K562 (cell line): ENCODE measurements around the gene PLK1. TPM values are rescaled to one million over a fixed set of nuclear protein-coding genes. Genes with fewer than 3 reads are reported as not detected.

ENCODE experiments used
- EP300 ChIP-seq: IDR thresholded peaks from 2 replicates; pipeline ENCODE4 v1.6.1; 2012; ENCODE audit warnings: low read length, improper control_type of control experiment
- HMG20A ChIP-seq: fragments of 450-650 bp; formaldehyde crosslinking; conservative IDR thresholded peaks from 2 replicates; pipeline ENCODE4 v1.4.0; 2020; ENCODE audit warnings: mild to moderate bottlenecking, mixed read lengths
- KAT2B ChIP-seq: IDR thresholded peaks from one replicate; pipeline ENCODE4 v1.6.1; 2012; ENCODE audit warnings: low read depth, mild to moderate bottlenecking, control low read depth, inconsistent platforms, low read length, moderate library complexity
- MTA3 ChIP-seq: fragments of 450-650 bp; formaldehyde crosslinking; IDR thresholded peaks from 2 replicates; pipeline ENCODE4 v1.6.1; 2017; ENCODE audit warnings: mild to moderate bottlenecking, borderline replicate concordance
- POLR2AphosphoS5 ChIP-seq: IDR thresholded peaks from 2 replicates; pipeline ENCODE4 v1.6.1; 2011; ENCODE audit warnings: mild to moderate bottlenecking, low read depth, low read length, moderate library complexity; ENCODE audit not compliant: control insufficient read depth, insufficient read depth
- SIN3A ChIP-seq, 2 experiments: fragments of 150-350 bp in 1 of 2; IDR thresholded peaks; 2 replicates each; pipeline ENCODE4 v1.6.1; 2011 to 2016; ENCODE audit warnings: borderline replicate concordance in 2 of 2, low read depth in 2 of 2, low read length in 2 of 2, mild to moderate bottlenecking in 2 of 2, moderate library complexity in 2 of 2; ENCODE audit not compliant: control insufficient read depth in 1 of 2
- ZNF124 ChIP-seq: sonication (generic); formaldehyde crosslinking; IDR thresholded peaks from 2 replicates; pipeline ENCODE4 v1.8.1; 2022; ENCODE audit warnings: missing genetic modification reagents
- polyA plus RNA-seq, 8 experiments: library from polyadenylated mRNA; depleted of rRNA in 4 of 8; stranded (reverse) in 5 of 8; unstranded in 3 of 8; fragments of >200 nt; fragmentation: Nextera tagmentation in 2 of 8; fragmentation: Illumina TruSeq in 1 of 8; extraction: Ambion mirVana in 2 of 8; extraction: Trizol in 1 of 8; gene quantifications; 2 replicates each; pipeline versions ENCODE4 v1.2.1 to v1.2.3, GENCODE V29; 2011 to 2014; ENCODE audit warnings: inconsistent platforms in 1 of 8, missing spikeins in 1 of 8
- total RNA-seq, 7 experiments: library from RNA; depleted of rRNA in 6 of 7; stranded (reverse); fragments of >200 nt in 6 of 7; fragmentation: Illumina TruSeq in 2 of 7; extraction: Trizol in 2 of 7; gene quantifications; 2 replicates each; pipeline versions ENCODE4 v1.2.1 to v1.2.3, GENCODE V29; 2011 to 2021; ENCODE audit warnings: low replicate concordance in 1 of 7
- TF ChIP-seq, protein P1 (sequence below), 2 experiments: fragments of 450-650 bp in 1 of 2; IDR thresholded peaks; 2 replicates each; pipeline ENCODE4 v1.6.1; 2011 to 2017; ENCODE audit warnings: low read depth in 2 of 2, antibody characterized with exemption in 1 of 2, borderline replicate concordance in 1 of 2, low read length in 1 of 2, mild to moderate bottlenecking in 1 of 2, mixed read lengths in 1 of 2; ENCODE audit not compliant: control insufficient read depth in 1 of 2
- TF ChIP-seq, protein P2 (sequence below): fragments of 150-350 bp; conservative IDR thresholded peaks from 2 replicates; pipeline ENCODE4 v1.6.1; 2014; ENCODE audit warnings: low read length
- TF ChIP-seq, protein P3 (sequence below): fragments of 450-650 bp; IDR thresholded peaks from 2 replicates; pipeline ENCODE4 v1.6.1; 2016; ENCODE audit warnings: mild to moderate bottlenecking

The PLK1 gene
- total and polyA plus RNA-seq, 9 of the 15 experiments (the other 6 are each of a cell fraction or from before 2014, with no cell fraction given), result 13.6 to 212 (median 45.5) TPM

- TF ChIP-seq, protein P1, sequence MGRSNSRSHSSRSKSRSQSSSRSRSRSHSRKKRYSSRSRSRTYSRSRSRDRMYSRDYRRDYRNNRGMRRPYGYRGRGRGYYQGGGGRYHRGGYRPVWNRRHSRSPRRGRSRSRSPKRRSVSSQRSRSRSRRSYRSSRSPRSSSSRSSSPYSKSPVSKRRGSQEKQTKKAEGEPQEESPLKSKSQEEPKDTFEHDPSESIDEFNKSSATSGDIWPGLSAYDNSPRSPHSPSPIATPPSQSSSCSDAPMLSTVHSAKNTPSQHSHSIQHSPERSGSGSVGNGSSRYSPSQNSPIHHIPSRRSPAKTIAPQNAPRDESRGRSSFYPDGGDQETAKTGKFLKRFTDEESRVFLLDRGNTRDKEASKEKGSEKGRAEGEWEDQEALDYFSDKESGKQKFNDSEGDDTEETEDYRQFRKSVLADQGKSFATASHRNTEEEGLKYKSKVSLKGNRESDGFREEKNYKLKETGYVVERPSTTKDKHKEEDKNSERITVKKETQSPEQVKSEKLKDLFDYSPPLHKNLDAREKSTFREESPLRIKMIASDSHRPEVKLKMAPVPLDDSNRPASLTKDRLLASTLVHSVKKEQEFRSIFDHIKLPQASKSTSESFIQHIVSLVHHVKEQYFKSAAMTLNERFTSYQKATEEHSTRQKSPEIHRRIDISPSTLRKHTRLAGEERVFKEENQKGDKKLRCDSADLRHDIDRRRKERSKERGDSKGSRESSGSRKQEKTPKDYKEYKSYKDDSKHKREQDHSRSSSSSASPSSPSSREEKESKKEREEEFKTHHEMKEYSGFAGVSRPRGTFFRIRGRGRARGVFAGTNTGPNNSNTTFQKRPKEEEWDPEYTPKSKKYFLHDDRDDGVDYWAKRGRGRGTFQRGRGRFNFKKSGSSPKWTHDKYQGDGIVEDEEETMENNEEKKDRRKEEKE (IDR thresholded peaks at IDR 0.05; ENCODE audit: borderline replicate concordance in 1 of 2, control insufficient read depth in 1 of 2, low read depth in 2 of 2, low read length in 1 of 2), result no peak
- TF ChIP-seq ZNF124 (CRISPR knock-in tag) (no peak), KAT2B (no peak), HMG20A (CRISPR knock-in tag) (no peak), EP300 (no peak), MTA3 (no peak), POLR2AphosphoS5 (no peak), SIN3A (IDR thresholded peaks at IDR 0.05; ENCODE audit: borderline replicate concordance in 2 of 2, control insufficient read depth in 1 of 2, low read depth in 2 of 2, low read length in 2 of 2) (no peak)
- TF ChIP-seq, protein P2, sequence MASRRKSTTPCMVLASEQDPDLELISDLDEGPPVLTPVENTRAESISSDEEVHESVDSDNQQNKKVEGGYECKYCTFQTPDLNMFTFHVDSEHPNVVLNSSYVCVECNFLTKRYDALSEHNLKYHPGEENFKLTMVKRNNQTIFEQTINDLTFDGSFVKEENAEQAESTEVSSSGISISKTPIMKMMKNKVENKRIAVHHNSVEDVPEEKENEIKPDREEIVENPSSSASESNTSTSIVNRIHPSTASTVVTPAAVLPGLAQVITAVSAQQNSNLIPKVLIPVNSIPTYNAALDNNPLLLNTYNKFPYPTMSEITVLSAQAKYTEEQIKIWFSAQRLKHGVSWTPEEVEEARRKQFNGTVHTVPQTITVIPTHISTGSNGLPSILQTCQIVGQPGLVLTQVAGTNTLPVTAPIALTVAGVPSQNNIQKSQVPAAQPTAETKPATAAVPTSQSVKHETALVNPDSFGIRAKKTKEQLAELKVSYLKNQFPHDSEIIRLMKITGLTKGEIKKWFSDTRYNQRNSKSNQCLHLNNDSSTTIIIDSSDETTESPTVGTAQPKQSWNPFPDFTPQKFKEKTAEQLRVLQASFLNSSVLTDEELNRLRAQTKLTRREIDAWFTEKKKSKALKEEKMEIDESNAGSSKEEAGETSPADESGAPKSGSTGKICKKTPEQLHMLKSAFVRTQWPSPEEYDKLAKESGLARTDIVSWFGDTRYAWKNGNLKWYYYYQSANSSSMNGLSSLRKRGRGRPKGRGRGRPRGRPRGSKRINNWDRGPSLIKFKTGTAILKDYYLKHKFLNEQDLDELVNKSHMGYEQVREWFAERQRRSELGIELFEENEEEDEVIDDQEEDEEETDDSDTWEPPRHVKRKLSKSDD, result no peak
- TF ChIP-seq, protein P3, sequence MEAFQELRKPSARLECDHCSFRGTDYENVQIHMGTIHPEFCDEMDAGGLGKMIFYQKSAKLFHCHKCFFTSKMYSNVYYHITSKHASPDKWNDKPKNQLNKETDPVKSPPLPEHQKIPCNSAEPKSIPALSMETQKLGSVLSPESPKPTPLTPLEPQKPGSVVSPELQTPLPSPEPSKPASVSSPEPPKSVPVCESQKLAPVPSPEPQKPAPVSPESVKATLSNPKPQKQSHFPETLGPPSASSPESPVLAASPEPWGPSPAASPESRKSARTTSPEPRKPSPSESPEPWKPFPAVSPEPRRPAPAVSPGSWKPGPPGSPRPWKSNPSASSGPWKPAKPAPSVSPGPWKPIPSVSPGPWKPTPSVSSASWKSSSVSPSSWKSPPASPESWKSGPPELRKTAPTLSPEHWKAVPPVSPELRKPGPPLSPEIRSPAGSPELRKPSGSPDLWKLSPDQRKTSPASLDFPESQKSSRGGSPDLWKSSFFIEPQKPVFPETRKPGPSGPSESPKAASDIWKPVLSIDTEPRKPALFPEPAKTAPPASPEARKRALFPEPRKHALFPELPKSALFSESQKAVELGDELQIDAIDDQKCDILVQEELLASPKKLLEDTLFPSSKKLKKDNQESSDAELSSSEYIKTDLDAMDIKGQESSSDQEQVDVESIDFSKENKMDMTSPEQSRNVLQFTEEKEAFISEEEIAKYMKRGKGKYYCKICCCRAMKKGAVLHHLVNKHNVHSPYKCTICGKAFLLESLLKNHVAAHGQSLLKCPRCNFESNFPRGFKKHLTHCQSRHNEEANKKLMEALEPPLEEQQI, result no peak
These were observed 1.3 kb downstream of the PLK1 start (continued) for GRCh38 chr16:23679986-23680336.
